ENCODE results near the gene ACOT9.

DNA sequence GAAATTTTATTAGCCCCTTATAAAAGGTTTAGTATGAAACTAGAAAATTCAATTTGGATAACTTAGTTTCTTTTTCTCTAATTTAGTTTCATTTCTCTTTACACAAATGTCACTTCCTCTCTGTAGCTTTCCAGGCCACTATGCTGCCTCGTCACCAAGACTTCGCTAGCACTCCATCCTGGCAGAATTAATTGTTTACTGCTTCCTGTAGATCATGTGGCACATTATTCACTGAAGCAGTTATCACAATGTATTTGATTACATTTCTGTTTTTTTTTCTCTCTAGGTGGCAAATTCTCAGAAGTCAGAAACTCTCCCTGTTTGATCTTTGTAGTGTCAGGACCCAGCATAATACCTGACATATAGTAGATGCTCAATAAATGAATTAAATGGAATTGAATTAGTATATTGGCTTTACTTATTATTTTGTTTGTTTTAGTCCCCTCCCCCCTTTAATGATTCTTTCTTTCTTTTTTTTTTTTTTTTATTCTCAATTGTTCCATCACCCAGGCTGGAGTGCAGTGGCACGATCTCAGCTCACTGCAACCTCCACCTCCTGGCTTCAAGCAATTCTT lies 30.6 kb upstream of the ACOT9 start:
- TF ChIP-seq EP300 (IDR thresholded peaks at IDR 0.05), result no peak
- TF ChIP-seq, protein P1, sequence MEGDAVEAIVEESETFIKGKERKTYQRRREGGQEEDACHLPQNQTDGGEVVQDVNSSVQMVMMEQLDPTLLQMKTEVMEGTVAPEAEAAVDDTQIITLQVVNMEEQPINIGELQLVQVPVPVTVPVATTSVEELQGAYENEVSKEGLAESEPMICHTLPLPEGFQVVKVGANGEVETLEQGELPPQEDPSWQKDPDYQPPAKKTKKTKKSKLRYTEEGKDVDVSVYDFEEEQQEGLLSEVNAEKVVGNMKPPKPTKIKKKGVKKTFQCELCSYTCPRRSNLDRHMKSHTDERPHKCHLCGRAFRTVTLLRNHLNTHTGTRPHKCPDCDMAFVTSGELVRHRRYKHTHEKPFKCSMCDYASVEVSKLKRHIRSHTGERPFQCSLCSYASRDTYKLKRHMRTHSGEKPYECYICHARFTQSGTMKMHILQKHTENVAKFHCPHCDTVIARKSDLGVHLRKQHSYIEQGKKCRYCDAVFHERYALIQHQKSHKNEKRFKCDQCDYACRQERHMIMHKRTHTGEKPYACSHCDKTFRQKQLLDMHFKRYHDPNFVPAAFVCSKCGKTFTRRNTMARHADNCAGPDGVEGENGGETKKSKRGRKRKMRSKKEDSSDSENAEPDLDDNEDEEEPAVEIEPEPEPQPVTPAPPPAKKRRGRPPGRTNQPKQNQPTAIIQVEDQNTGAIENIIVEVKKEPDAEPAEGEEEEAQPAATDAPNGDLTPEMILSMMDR (IDR thresholded peaks at IDR 0.05), result no peak

Measured in esophagus muscularis mucosa (tissue), 3 donors.